ENCODE results near the gene MXI1. TPM values are rescaled to one million over a fixed set of nuclear protein-coding genes. Genes with fewer than 3 reads are reported as not detected.
"Not testable (repeated sequence)": the region's sequence is repeated elsewhere in the genome, so short reads cannot be mapped to it uniquely, and the experiment has no call there.

The MXI1 gene
- total and polyA plus RNA-seq, 8 donors, result 16.5 to 79.3 (median 49.2) TPM

DNA sequence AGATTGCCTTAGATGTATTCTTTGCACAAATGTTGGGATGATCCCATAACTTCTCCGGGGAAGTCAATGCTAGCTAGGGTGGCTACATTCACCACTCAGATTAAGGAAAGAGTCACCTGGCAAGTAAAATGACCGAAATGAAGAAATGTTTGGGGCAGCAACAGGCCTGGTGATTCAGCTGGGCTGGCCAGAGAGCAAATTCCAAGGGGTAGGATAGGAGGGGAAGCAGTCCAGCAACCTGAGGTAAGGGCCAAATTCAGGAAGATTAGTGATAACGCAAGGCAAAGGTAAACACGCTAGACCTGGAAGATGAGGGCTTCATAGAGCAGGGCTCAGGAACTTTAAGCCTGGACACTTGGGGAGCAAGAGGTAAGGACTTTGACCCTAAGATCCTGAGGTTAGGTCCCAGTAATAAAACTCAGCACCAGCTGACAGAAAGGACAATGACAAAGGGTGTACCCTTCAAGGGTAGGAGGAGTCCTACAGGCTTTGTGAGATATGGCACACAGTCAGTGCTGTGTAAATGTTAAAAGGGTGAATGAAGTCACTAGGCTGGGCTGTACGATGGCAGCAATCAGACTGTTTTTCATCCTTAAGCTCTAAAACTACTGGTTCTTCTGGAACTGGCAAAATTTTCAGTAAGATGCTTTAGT is 120.0 kb downstream of the MXI1 start:
- Histone ChIP-seq H3K36me3 (no peaks in the 10 kb centered on the region), H3K27me3 (no peaks in the 10 kb centered on the region), H3K4me1 (no peaks in the 10 kb centered on the region), H3K9me3 (peaks cover 0 to 21% of the 10 kb centered on the region in 2 donors), H3K27ac (no peak overlapping the region), H3K4me3 (no peak overlapping the region)
- intact Hi-C loops (cut with DNase I), result no loop called here
- DNase-seq (no peak), ATAC-seq (no peak)
- no peak for TF ChIP-seq CTCF (IDR thresholded peaks at IDR 0.05)

DNA sequence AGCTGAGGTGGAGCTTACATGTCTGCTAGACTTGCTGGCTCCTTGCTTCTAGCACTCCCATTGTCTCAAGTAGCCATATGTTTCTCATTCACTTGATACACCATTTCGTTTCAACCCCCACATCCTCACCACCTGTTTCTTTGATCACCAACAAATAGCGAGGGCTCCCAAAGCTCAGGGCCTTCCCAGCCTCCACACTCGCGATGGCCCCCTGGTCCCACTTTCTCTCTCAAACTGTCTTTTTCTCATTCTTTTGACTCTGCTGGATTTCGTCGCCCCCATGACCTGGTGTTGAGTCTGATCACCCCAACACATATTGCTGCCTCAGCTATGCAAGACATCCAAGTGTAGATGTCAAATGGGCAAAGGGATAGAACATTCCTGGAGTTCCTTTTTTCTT is 123.3 kb downstream of the MXI1 start:
- peaks cover 0 to 2% of the 10 kb centered on the region in 2 donors for H3K4me1 ChIP-seq
- H3K4me3 ChIP-seq, result no peak overlapping the region
- ATAC-seq (no peak), DNase-seq (no peak)
- H3K9me3 ChIP-seq, result peaks cover 0 to 20% of the 10 kb centered on the region in 2 donors
- no peaks in the 10 kb centered on the region for H3K27me3 ChIP-seq
- H3K27ac ChIP-seq, result no peak overlapping the region
- intact Hi-C loops (cut with DNase I), result no loop called here
- no peak for TF ChIP-seq CTCF (IDR thresholded peaks at IDR 0.05)
- no peaks in the 10 kb centered on the region for H3K36me3 ChIP-seq

DNA sequence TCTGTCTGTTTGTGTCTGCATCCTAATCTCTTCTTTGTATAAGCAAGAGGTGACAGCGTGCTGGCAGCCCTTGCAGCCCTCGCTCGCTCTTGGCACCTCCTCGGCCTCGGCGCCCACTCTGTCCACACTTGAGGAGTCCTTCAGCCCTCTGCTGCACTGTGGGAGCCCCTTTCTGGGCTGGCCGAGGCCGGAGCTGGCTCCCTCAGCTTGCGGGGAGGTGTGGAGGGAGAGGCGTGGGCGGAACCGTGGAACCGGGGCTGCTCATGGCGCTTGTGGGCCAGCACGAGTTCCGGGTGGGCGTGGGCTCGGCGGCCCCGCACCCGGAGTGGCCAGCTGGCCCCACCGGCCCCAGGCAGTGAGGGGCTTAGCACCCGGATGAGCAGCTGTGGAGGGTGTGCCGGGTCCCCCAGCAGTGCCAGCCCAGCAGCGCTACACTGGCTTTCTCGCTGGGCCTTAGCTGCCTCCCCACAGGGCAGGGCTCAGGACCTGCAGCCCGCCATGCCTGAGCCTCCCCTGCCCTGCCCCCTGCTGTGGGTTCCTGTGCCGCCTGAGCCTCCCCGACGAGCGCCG is 123.9 kb downstream of the MXI1 start:
- H3K9me3 ChIP-seq, result peaks cover 0 to 18% of the 10 kb centered on the region in 2 donors

DNA sequence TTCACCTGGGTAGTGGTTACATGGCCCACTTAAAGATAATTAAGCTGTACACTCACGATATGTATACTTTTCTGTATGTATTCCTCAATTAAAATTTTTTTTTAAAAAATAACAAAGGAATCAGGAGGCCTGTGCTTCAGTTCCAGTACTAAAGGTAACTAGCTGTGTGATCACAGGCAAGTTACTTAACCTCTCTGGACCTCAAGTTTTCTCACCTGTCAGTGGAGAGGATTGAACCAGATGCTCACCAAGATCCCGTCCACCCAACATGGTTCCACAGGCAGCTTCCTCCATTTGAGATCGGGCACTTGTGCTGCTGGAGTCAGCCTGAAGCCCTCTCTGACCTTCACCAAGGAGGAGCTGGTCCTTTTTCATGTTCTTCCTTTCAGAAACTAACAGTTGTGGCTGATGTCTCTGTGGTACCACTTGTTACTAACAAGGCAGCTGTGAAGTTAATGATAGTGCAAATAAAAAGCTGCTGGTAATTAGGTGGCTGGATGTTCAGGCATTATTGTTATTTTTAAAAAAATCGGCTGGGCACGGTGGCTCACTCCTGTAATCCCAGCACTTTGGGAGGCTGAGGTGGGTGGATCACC is 126.8 kb downstream of the MXI1 start:
- Histone ChIP-seq H3K9me3 (peaks cover 0 to 18% of the 10 kb centered on the region in 2 donors), H3K27me3 (no peaks in the 10 kb centered on the region), H3K4me1 (peaks cover 0 to 6% of the 10 kb centered on the region in 2 donors), H3K4me3 (no peak overlapping the region), H3K27ac (no peak overlapping the region), H3K36me3 (no peaks in the 10 kb centered on the region)
- intact Hi-C loops (cut with DNase I), result no loop called here
- no peak for TF ChIP-seq CTCF (IDR thresholded peaks at IDR 0.05)
- ATAC-seq, result no peak
- DNase-seq, result no peak

More for the DNA sequence above, 123.9 kb downstream of the MXI1 start:
- DNase-seq; H3K27me3 ChIP-seq; ATAC-seq; H3K27ac ChIP-seq; intact Hi-C loops (cut with DNase I); H3K4me1 ChIP-seq; H3K4me3 ChIP-seq; H3K36me3 ChIP-seq: not testable (repeated sequence)

DNA sequence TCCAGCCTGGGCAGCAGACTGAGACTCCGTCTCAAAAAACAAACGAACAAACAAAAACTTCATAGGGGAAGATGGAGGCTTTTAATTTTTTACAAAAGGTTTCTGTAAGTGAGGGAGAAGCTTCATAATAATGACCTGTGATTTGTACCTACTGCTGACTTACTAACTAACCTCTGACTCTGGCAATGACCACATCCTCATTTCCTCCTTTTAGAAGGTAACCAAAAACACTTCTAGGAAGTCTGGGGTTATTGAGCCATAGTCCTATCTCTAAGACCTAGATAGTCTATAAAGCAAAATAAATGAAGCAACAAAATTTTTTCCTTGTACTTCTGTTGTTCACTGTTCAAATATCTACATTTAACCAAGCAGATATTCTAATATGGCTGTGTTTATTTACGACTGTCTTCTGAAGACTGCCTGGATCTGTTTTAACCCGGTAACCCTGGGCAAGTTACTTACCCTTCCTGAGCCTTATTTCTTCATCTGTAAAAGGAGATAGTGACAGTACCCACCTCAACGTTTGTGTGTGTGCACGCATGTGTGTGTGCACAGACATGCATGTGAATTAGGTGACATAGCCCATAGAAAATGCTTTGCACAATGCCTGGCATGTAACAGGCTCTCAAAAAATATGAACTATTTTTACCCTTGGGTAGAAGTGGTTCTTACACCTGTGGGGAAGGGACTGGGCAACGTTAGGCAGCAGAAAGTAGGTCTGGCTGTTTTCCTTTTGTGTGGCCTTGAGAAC is 128.1 kb downstream of the MXI1 start:
- ATAC-seq, result peak; percentile 59
- Histone ChIP-seq H3K27me3 (no peaks in the 10 kb centered on the region), H3K4me3 (no peak overlapping the region), H3K9me3 (peaks cover 0 to 13% of the 10 kb centered on the region in 2 donors), H3K4me1 (peaks cover 0 to 6% of the 10 kb centered on the region in 2 donors), H3K36me3 (no peaks in the 10 kb centered on the region), H3K27ac (no peak overlapping the region)
- intact Hi-C loops (cut with DNase I), result no loop called here
- DNase-seq, result no peak
- no peak for TF ChIP-seq CTCF (IDR thresholded peaks at IDR 0.05)
